KOPT-K1 (cell line): ENCODE data around the gene ICOSLG.
A peak's percentile ranks its signal among the peaks of the same experiment; 100 is the strongest.
"Not testable (repeated sequence)": the region's sequence is repeated elsewhere in the genome, so short reads cannot be mapped to it uniquely, and the experiment has no call there.

Experiments used
- H3K27ac ChIP-seq: fragments of 200-600 bp; sonication (generic); 2 replicates; pipeline ENCODE4 v1.5.1; 2016; ENCODE audit warnings: antibody characterized with exemption, mild to moderate bottlenecking, low read depth, low read length; ENCODE audit not compliant: poor library complexity, severe bottlenecking
- H3K36me3 ChIP-seq: fragments of 200-600 bp; sonication (generic); 2 replicates; pipeline ENCODE4 v1.5.1; 2017; ENCODE audit warnings: antibody characterized with exemption, mild to moderate bottlenecking, low read length, moderate library complexity; ENCODE audit not compliant: insufficient read depth
- H3K9me3 ChIP-seq: fragments of 200-600 bp; sonication (generic); 2 replicates; pipeline ENCODE4 v1.5.1; 2017; ENCODE audit warnings: antibody characterized with exemption, low read length, mild to moderate bottlenecking; ENCODE audit not compliant: insufficient read depth, poor library complexity, severe bottlenecking

ICOSLG gene

GRCh38 chr21:44207860-44208646 lies 32.7 kb downstream of the ICOSLG start:
- not testable (repeated sequence) for H3K36me3 ChIP-seq, H3K9me3 ChIP-seq, H3K27ac ChIP-seq

DNA sequence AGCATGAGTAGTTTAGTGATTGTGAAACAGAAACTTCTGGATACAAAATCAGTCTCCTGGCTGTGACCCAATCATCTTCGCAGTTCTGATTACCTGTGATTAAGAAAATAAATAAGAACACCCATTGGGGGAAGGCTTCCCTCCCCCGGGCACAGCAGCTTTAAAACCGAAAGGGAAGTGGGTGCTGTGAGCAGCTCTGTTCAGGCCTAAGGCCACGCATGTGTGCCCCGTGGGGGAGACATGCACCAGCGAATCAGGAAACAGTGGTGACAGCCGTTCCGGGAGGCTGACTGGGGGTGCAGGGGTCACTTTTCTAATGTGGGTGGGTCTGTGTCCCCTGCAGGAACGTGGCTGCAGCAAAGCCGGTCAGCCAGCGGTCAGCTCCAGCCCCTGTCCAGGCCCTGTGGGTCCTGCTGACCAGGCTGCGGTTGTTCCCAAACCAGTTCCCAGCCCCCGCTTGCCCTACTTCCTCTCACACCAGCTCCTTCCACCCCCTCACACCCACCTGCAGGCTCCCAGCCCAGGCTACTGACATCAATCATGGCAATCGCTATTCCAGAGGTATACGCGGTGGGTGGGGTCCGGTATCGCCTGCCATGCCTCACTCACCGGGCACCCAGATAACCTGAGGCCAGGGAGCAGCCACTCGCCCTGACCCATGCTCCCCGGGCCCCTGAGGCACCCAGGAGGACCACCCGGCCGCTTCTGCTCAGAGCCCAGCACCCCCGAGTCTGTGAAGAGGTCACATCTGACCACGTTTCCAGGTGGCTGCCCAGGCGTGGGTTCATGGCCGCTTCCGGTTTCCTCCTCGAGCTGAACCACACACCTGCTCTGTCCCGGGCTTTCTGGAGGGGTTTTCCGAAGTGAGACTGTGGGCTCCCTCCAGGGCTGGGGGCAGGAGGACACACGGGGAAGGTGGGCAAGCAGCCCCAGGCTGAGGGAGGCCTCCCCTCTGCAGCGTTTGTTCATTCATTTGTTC lies 33.8 kb downstream of the ICOSLG start:
- not testable (repeated sequence) for H3K27ac ChIP-seq, H3K36me3 ChIP-seq, H3K9me3 ChIP-seq

DNA sequence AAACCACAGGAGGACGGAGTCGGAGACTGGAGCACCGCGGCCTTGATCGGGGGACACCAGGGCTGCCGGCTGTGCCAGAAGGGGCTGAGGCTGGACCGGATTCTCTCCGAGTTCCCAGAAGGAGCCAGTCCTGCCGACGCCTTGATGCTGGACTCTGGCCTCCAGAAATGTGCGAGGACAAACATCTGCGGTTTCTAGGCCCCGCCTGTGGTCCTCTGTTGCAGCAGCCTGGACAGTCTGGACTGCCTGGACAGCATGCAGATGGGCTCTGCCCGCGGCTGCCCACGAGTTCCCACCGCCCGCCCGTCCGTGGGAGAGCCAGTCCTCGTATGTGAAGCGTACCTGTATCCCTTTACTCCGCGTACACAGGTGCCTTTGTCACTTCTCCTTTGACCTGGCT lies 34.6 kb downstream of the ICOSLG start:
- H3K9me3 ChIP-seq, H3K27ac ChIP-seq, H3K36me3 ChIP-seq: not testable (repeated sequence)

- H3K27ac ChIP-seq, H3K36me3 ChIP-seq, H3K9me3 ChIP-seq: not testable (repeated sequence)
These were observed 38.0 kb downstream of the ICOSLG start for GRCh38 chr21:44202590-44203299.

GRCh38 chr21:44199997-44200396 lies 40.7 kb downstream of the ICOSLG start:
- not testable (repeated sequence) for H3K27ac ChIP-seq, H3K9me3 ChIP-seq, H3K36me3 ChIP-seq

DNA sequence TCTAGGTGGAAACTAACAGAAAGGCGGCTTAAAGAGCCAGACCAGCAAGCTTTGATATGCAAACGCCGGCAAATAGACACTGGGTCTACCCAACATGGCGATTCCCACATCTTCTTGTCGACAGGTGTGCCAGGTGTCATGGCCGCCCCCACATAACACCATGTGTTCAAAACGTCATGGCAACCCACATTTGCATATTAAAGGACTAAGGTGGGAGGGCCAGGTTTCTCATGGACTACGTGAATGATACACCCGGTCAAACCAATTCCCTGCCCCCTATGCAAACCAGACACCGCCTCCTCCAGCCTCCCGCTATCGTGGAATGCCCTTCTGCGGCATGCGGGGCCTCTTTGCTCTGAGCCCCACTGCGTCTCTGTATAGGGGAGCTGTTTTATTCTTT lies 41.3 kb downstream of the ICOSLG start:
- no peak overlapping the region for H3K27ac ChIP-seq
- H3K9me3 ChIP-seq = no peaks in the 10 kb centered on the region

DNA sequence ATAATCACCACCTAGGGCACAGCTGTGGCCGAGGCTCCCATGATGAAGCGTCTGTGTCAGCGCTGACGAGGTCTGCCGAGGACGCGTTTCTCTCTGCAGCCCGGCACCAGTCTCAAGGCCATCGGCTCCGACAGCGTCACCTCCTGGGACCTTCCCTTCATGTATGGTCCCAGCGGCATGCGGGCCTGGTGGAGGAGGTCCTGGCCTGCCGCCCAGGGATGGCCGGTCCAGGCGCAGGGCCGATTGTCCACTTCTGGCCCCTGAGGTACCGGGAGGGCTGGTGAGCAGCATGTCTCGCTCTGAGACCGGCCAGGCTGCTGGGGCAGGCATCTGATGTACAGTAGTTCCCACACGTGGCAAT lies 43.6 kb downstream of the ICOSLG start:
- H3K36me3 ChIP-seq, H3K27ac ChIP-seq, H3K9me3 ChIP-seq: not testable (repeated sequence)

More for the DNA sequence above, 41.3 kb downstream of the ICOSLG start:
- H3K36me3 ChIP-seq = no peaks in the 10 kb centered on the region

DNA sequence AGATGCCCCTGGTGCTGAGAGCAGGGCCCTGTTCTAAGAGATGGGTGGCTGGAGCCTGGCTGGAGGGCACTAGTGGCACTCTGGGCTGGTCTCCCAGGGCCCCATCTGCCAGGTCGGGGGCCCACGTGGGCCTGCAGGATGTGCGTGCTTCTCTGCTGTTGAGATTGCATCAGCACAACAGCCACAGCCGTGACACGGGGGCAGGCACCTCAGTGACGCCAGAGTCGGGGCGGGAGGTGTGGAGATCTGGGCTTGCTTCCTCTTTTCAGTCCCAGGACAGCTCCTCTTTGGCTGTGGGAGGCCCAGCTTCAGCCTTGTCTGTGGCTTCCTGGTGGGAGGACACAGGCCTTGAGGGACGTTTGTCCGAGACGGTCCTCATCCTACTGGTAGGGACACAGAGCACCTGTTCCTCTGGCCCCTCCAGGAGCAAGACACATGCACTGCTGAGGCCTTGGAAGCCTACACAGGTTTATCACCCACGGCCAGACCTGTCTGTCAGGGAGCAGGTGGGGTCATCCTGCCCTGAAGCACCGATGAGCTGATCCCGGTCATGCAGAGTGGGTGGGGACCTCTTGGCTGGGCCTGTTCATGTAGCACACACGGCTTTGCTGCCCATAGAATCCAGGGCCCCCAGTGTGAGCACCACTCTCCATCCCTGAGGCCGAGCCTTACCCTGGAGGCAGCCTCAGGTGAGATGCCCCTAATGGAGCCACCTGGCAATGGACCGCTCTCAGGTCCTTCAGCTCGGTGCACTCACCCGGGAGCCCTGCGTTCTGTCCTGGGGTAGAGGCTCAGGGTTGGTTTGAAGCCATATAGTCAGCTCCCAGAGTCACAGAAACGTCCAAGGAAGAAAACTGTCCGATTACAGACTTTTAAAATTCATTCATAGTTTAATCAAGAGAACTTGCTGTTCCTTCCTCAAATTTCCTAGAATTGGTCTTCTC lies 44.3 kb downstream of the ICOSLG start:
- not testable (repeated sequence) for H3K9me3 ChIP-seq, H3K36me3 ChIP-seq
- peak overlapping the region; percentile 31 for H3K27ac ChIP-seq

GRCh38 chr21:44194888-44195287 lies 45.9 kb downstream of the ICOSLG start:
- H3K27ac ChIP-seq, H3K9me3 ChIP-seq, H3K36me3 ChIP-seq: not testable (repeated sequence)

DNA sequence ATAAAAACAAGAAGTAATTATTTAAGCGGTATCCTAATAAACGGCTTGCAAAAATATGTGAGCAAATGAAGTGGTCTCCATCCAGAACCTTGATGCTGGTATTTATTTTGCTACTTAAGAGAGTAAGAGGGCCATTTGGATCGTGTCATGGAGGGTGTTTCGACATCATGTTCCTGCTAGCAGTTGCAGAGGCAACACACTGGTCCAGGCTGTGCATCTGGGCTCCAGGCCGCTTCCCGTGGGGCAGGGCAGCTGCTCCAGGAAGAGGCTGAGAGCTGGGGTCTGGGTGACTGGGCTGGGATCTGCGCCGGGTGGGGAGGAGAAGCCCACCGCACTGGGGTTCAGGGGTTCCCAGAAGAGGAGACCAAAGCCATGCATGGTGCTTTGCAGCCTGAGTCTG lies 46.3 kb downstream of the ICOSLG start:
- not testable (repeated sequence) for H3K36me3 ChIP-seq, H3K9me3 ChIP-seq, H3K27ac ChIP-seq

DNA sequence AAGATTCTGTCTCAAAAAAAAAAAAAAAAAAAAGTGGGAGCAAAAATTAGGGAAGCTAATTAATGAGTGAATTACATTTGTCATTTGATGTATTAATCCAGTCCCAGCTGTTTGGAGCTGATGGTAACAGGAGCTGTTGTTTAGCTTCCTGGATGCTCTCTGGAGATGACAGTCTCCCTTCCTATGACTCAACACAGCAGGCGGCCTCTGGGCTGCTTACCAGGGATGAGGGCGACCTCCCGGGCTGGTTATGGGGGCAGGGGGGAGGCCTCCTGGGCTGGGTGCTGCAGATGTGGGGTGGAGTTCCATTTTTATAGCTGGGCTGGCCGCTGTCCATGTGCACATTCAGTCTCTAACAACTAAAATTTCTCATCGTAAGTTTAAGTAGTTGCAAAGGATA lies 47.6 kb downstream of the ICOSLG start:
- not testable (repeated sequence) for H3K9me3 ChIP-seq, H3K27ac ChIP-seq, H3K36me3 ChIP-seq

DNA sequence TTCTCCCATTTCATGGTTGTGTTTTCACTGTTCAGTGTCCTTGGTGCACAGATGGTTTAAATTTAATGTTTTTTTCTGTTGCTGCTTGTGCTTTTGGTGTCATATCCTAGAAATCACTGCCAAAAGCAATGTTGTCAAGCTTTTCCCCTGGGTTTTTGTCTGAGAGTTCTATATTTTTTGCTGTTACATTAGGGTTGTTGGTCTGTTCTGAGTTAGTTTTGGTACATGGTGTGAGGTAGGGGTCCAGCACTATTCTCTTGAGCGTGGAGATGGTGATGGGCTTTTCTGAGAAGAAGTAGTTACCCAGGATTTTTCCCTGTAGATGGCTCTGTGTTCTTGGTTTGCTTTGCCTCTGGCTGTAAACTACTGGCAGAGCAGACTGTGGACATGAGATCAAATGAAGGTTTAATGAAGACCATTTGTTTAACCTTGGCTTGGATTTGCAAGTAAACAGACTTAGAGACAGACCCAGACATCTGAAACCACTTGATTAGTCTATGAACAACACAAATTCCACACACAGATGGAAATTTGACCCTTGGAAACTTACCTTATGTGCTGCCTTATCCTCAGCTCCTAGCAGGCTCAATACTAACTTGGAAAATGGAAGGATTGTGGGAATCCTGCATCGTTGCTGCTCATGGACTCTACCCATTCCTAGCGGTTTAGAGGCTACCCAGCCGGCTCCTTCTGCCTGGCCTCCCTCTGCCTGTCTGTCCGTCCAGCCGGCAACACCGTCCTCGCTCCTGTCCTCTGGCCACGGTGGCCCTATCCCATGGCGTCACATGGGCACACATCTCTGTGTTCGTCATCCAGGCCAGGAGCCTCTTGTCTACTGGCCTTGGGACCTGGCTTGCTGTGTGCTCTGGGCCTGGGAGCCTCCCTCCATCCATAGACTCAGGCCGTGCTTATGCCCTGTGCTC lies 50.1 kb downstream of the ICOSLG start:
- not testable (repeated sequence) for H3K27ac ChIP-seq, H3K9me3 ChIP-seq

DNA sequence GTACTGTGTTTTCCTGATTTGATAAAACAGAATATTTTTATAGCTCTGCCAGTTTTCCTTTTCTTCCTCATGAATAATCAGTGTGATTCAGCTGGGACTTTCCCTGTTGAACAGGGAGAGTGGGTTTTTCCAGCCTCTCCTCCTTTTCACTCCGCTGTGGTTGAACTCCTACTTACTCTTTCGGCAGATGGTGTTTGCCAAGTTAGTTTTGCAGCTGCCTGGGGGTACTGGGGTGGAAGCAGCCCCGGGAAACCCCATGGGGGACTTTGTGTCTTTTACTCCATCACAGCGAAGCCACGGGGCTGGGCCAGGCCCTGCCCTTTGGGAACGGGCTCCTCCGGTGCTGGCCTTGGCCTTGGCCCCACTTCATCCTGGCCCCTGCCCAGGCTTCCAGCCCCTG lies 55.9 kb downstream of the ICOSLG start:
- not testable (repeated sequence) for H3K36me3 ChIP-seq, H3K9me3 ChIP-seq, H3K27ac ChIP-seq

More for the DNA sequence above, 50.1 kb downstream of the ICOSLG start:
- not testable (repeated sequence) for H3K36me3 ChIP-seq

GRCh38 chr21:44182202-44182601 lies 58.5 kb downstream of the ICOSLG start:
- not testable (repeated sequence) for H3K9me3 ChIP-seq, H3K27ac ChIP-seq, H3K36me3 ChIP-seq
